Measurements from ENCODE around the gene KCTD3.
A peak's percentile ranks its signal among the peaks of the same experiment; 100 is the strongest.

Gene KCTD3

GRCh38 chr1:215557992-215558626 is 9.0 kb upstream of the KCTD3 start:
- no peak for DNase-seq

DNA sequence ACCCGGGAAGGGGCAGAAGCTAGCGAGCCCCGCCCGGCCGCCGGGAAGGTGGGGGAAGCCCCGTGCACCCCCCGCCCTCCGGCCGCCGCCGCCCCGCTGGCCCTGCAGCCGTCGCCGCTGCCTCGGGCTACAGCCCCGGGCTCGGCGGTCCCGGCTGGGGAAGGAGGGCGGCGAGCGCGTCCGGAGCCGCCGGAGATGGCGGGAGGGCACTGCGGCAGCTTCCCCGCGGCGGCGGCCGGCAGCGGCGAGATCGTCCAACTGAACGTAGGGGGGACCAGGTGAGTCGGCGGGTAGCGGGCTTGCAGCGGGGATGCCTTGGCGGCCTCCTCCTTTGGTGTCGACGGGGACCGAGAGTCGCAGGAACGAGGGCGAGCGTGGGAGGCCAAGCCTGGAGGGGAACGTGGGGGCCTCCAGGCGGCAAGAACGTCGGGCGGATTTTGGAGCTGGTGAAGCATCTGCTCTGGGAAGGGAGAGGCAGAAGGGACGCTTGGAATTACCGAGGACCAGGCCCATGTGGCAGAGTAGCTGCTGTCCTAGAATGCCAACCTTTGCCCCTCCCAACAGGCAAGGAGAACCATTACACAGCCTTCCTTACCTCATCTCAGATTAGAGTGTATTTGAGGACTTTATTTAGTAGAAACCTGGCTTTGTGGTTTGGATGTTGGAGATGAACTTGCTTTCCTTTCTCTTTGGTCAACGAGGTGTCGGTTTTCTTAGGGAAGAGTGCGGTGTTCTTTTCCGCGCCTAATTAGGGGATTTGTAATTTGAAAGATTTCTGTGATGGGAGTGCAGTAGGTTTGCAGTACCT is 591 bp downstream of the KCTD3 start:
- peak; percentile 68 for DNase-seq

- no peak for DNase-seq
Measured at GRCh38 chr1:215568299-215568692, 1.2 kb downstream of the KCTD3 start.

GRCh38 chr1:215569986-215570824 is 3.1 kb downstream of the KCTD3 start:
- no peak for DNase-seq

DNA sequence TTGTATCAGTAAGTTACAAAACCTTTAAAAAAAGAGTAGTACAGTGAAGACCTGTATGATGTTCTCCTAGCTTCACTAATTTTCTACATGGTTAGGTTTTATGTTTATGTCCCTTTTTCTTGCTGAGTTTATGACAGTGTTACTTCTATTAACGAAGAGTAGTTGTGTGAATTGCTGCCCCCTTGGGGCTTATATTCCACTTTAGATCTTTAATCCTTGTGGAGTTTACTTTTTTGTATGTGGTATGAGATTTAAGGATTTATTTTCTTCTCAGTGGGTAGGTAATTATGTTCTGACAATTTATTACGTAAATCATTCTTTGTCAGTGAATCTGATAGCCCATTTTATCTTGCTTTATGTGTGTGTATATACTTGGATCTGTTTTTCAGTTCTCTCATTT is 14.8 kb downstream of the KCTD3 start:
- DNase-seq = no peak

GRCh38 chr1:215583185-215583749 is 16.2 kb downstream of the KCTD3 start:
- no peak for DNase-seq

GRCh38 chr1:215584389-215584788 is 17.3 kb downstream of the KCTD3 start:
- no peak for DNase-seq

- no peak for DNase-seq
Measured at GRCh38 chr1:215589650-215590435, 22.7 kb downstream of the KCTD3 start.

GRCh38 chr1:215590779-215591491 is 23.8 kb downstream of the KCTD3 start:
- no peak for DNase-seq

- DNase-seq = no peak
Measured at GRCh38 chr1:215594640-215595039, 27.5 kb downstream of the KCTD3 start.

DNA sequence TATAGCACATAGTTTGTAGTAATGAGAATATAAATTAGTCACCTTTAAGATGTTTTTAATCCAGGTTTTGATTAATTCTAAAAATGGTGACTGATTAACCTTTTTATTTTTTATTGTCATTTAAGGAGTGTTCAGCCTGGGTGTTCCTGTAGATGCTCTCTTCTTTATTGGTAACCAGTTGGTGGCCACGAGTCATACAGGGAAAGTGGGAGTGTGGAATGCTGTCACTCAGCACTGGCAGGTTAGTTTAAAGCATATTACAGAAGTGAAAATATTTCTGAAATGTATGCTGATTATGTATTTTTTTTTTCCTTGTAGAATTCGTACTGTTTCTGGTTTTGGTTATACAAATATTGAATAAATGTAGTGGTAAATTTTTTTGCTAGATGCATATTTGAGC is 28.1 kb downstream of the KCTD3 start:
- no peak for DNase-seq

DNA sequence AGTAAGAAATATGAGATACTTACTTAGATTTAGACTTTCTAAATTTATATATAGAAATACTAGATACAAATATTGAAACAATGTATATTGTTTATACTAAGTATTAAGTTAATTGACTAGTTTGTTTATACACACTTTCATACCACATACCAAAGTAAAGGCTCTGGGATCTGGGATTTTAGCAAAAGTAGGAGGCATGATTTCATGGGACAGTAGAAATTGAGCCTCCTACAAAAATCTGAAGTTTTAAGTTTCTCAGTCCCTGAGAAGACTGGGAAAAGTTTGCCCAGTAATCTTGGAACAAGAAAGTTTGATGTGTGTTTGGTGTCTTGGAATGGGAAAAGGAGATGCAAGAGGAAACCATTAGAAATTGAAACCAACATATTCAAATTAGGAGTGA is 30.9 kb downstream of the KCTD3 start:
- DNase-seq = no peak

GRCh38 chr1:215599418-215600074 is 32.4 kb downstream of the KCTD3 start:
- no peak for DNase-seq

- no peak for DNase-seq
Measured at GRCh38 chr1:215600258-215600792, 33.2 kb downstream of the KCTD3 start.

DNA sequence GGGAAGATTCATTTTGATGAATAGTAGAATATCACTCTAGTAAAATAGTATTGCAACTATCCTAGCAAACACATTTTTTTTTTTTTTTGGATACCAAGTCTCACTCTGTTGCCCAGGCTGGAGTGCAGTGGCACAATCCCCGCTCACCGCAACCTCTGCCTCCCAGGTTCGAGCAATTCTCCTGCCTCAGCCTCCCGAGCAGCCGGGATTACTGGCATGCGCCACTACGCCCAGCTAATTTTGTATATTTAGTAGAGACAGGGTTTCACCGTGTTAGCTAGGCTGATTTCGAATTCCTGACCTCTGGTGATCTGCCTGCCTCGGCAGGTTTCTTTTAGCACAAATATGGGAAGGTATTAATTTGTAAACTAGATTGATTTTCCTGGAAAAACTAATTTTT is 33.8 kb downstream of the KCTD3 start:
- DNase-seq = no peak

DNA sequence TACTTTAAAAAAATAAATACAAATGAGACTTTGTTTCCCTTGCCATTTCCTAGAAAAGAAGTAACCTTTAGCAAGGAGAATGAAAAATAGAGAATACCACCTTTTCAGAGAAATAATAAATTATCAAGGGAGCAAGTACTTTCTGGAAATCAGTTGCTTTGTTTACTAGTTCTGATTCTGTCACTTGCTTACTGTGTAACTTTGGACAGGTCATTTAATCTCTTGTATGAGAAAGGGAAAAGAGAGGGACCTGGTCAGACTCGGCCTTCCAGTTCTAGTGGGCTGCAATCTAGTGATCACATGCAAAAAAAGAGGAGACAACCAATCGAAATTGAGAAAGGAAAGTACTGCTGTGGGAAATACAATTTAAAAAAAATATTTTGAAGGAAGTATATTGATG is 34.2 kb downstream of the KCTD3 start:
- DNase-seq = no peak

DNA sequence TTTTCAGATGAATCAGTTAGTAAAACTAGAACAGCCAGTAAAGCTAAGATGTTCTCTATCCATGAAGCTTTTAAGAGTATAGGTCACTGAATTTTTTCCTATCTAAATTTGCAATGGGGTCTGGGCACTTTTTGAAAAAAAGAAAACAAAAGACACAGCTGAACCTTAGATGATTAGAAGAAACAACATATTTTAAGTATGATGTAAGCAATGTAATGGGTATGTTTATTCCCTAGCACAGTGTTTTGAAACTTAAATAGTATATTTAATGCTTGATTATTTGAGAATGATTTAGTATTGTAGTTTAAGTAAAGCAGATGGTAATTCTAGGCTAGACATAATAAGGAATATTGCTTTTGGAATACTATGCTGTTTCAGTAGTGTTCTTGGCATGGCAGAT is 36.2 kb downstream of the KCTD3 start:
- DNase-seq = no peak

GRCh38 chr1:215605011-215605621 is 38.0 kb downstream of the KCTD3 start:
- DNase-seq = no peak

- DNase-seq = no peak
Measured at GRCh38 chr1:215606036-215606435, 38.9 kb downstream of the KCTD3 start.

GRCh38 chr1:215606564-215607168 is 39.6 kb downstream of the KCTD3 start:
- DNase-seq = no peak

All from NCI-H510A treated with DMSO at 0.1 percent for 48 hours (cell line).